Mesendoderm (in vitro differentiated cells): ENCODE data around the gene NRXN3.

Experiments
- DNase-seq: peaks from one replicate; pipeline ENCODE4 v3.0.0; 2013
- H2AK5ac ChIP-seq: 2 replicates; pipeline ENCODE4 v1.6.1; 2013; ENCODE audit warnings: low read length, inconsistent platforms
- H2BK120ac ChIP-seq: 2 replicates; pipeline ENCODE4 v1.6.1; 2013; ENCODE audit warnings: low read depth, mild to moderate bottlenecking, low read length, moderate library complexity, mixed read lengths
- H2BK15ac ChIP-seq: replicated peaks from 2 replicates; pipeline ENCODE4 v1.6.1; 2013; ENCODE audit warnings: low read depth, mild to moderate bottlenecking, moderate library complexity
- H2BK5ac ChIP-seq: 2 replicates; pipeline ENCODE4 v1.6.1; 2013; ENCODE audit warnings: low read length, inconsistent platforms
- H3K18ac ChIP-seq: 2 replicates; pipeline ENCODE4 v1.6.1; 2013; ENCODE audit warnings: mild to moderate bottlenecking, low read length, mixed read lengths
- H3K23ac ChIP-seq: one replicate; pipeline ENCODE4 v1.6.1; 2013; ENCODE audit warnings: low read length
- H3K27ac ChIP-seq: 2 replicates; pipeline ENCODE4 v1.5.1; 2013; ENCODE audit warnings: low read depth, mild to moderate bottlenecking, inconsistent platforms, low read length, moderate library complexity
- H3K27me3 ChIP-seq: 2 replicates; pipeline ENCODE4 v1.6.1; 2013; ENCODE audit warnings: low read length, control low read depth, mild to moderate bottlenecking, inconsistent platforms; ENCODE audit not compliant: insufficient read depth, poor library complexity
- H3K36me3 ChIP-seq: 2 replicates; pipeline ENCODE4 v1.6.1; 2013; ENCODE audit warnings: low read length, inconsistent platforms; ENCODE audit not compliant: control insufficient read depth, insufficient read depth
- H3K4ac ChIP-seq: one replicate; pipeline ENCODE4 v1.6.1; 2013; ENCODE audit warnings: low read depth, mild to moderate bottlenecking, low read length, moderate library complexity
- H3K4me1 ChIP-seq: 2 replicates; pipeline ENCODE4 v1.6.1; 2013; ENCODE audit warnings: low read depth, low read length, inconsistent platforms; ENCODE audit not compliant: control insufficient read depth
- H3K4me2 ChIP-seq: 2 replicates; pipeline ENCODE4 v1.6.1; 2013; ENCODE audit warnings: low read length
- H3K4me3 ChIP-seq: 2 replicates; pipeline ENCODE4 v1.5.1; 2013; ENCODE audit warnings: mild to moderate bottlenecking, low read length
- H3K56ac ChIP-seq: one replicate; pipeline ENCODE4 v1.6.1; 2013; ENCODE audit warnings: low read length
- H3K79me1 ChIP-seq: 2 replicates; pipeline ENCODE4 v1.6.1; 2013; ENCODE audit warnings: low read length, inconsistent platforms
- H3K79me2 ChIP-seq: 2 replicates; pipeline ENCODE4 v1.6.1; 2013; ENCODE audit warnings: mild to moderate bottlenecking, low read length; ENCODE audit not compliant: control insufficient read depth, insufficient read depth
- H3K9ac ChIP-seq: 2 replicates; pipeline ENCODE4 v1.6.1; 2013; ENCODE audit warnings: low read length, inconsistent platforms
- H4K5ac ChIP-seq: one replicate; pipeline ENCODE4 v1.6.1; 2013; ENCODE audit warnings: low read length
- H4K8ac ChIP-seq: one replicate; pipeline ENCODE4 v1.6.1; 2013; ENCODE audit warnings: low read depth, mild to moderate bottlenecking, control low read depth, low read length, moderate library complexity
- WGBS: extraction: QIAGEN DNeasy Blood & Tissue Kit; methylation state at CpG from one replicate; pipeline ENCODE4 v1.1.7; 2013; ENCODE audit warnings: low lambda C conversion rate, missing lambda C conversion rate; ENCODE audit not compliant: insufficient coverage; ENCODE audit errors: extremely low coverage; 5-methylcytosine and 5-hydroxymethylcytosine counted together

The NRXN3 gene

DNA sequence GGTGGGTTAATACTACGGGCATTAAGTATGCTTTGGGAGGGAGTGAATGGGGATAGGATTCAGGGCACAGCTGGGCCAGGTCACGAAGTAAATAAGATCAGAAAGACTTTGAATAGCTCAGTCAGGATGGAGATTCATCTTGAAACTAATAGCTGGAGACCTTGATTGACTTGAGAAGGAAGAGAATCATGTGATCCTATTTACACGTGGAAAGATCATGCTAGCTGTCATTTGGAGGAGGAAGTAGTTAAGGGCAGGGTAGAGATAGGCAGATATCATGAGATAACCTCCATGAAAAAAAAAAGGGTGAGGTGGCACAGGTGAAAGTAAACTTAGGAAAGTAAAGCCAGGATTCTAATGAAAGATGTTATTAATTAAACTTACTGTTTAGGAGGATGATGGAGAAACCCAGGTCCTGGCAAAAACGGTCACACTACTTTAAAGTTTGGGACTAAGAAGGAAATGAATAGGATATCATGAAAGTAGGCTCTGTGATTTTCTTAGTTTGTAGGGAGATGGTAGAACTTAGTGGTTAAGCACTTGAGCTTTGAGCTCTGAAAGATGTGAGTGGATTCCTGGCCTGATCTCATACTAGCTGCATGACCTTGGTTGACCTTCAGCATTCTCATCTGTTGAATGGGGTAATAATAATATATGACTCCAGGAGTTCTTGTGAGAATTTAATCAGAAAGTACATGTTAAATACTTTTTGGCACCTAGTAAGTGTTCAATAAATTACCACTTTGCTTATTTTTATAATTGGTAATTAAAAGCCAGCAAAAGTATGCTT, 439.0 kb downstream of the NRXN3 start:
- Histone ChIP-seq H3K4me2 (no peak overlapping the region), H3K4ac (no peak overlapping the region), H4K8ac (no peak overlapping the region), H3K79me2 (no peaks in the 10 kb centered on the region), H3K4me1 (no peaks in the 10 kb centered on the region), H3K27me3 (no peaks in the 10 kb centered on the region), H2BK5ac (no peak overlapping the region), H3K36me3 (no peaks in the 10 kb centered on the region), H3K9ac (no peak overlapping the region), H3K18ac (no peak overlapping the region), H3K79me1 (no peaks in the 10 kb centered on the region), H2AK5ac (no peak overlapping the region), H3K56ac (no peak overlapping the region), H3K4me3 (no peak overlapping the region), H3K27ac (no peak overlapping the region), H4K5ac (no peak overlapping the region), H3K23ac (no peak overlapping the region), H2BK120ac (no peak overlapping the region), H2BK15ac (no peak overlapping the region)
- DNase-seq, result no peak
- WGBS, result no CpG with 5 or more reads among the region's 4 CpGs

DNA sequence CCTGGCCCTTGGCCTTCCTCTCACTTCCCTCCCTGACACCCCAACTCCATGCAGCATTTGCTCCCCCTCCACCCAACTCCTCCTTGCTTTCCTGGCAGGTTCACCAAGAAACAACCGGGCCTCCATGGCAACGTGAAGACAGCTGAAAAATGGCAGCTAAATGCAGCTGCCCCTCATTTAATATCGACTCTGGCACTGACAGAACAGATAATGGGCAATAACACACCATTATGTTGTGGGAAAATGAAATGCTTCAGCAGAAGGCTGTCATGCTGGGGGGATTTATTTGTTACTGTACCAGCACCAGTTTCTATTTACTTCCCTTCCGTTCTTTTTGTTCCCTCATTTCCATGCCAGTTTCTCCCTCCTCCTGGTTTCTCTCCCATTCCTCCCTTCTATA, 440.8 kb downstream of the NRXN3 start:
- H3K79me2 ChIP-seq, result no peaks in the 10 kb centered on the region
- no peaks in the 10 kb centered on the region for H3K27me3 ChIP-seq
- H4K5ac ChIP-seq, result no peak overlapping the region
- no peak overlapping the region for H3K18ac ChIP-seq
- no peak overlapping the region for H3K27ac ChIP-seq
- no peak overlapping the region for H3K4me3 ChIP-seq
- H3K79me1 ChIP-seq, result no peaks in the 10 kb centered on the region
- H3K4ac ChIP-seq, result no peak overlapping the region
- H4K8ac ChIP-seq, result no peak overlapping the region
- H3K56ac ChIP-seq, result no peak overlapping the region
- H2BK15ac ChIP-seq, result no peak overlapping the region
- WGBS, result no CpG with 5 or more reads among the region's 4 CpGs
- no peak overlapping the region for H2BK120ac ChIP-seq
- H3K23ac ChIP-seq, result no peak overlapping the region
- H2AK5ac ChIP-seq, result no peak overlapping the region
- H2BK5ac ChIP-seq, result no peak overlapping the region
- H3K4me2 ChIP-seq, result no peak overlapping the region
- no peaks in the 10 kb centered on the region for H3K36me3 ChIP-seq
- no peaks in the 10 kb centered on the region for H3K4me1 ChIP-seq
- DNase-seq, result no peak
- H3K9ac ChIP-seq, result no peak overlapping the region

DNA sequence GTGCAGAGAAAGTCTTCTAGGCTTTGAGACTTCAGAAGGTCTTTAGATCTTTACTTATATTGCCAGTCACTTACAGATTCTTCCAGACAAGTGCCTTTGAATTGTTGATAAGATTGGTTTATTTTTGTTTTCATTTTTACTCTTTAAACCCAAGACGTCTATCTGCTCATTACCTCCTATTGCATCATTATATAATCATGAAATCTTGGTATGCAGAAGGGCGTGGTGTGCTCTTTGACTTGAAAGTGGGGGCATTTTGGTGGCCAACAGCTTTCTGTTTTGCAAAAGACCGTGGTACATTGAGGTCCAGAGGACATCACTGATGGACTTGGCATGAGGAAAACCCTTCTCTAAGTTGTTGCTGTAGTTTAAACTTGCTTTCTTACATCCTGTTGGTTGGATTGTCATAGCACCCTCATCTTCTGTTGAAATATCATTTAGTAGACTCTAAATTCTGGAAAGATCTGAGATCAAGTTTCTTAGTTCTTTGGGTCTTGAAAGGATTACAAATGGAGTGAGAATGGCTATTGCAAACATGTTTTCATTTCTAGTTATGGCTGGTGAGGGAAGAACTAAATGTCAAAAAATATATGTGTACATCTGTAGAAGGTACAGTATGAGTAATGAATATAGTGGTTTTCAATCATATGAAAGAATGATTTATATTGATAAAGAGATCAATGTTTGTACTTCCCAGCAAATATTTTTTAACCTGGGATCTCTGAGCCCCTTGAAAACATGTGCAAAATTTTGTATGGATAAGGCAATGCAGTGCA, 441.8 kb downstream of the NRXN3 start:
- Histone ChIP-seq H3K27ac (no peak overlapping the region), H3K79me1 (no peaks in the 10 kb centered on the region)
- WGBS, result no CpG with 5 or more reads among the region's 3 CpGs

DNA sequence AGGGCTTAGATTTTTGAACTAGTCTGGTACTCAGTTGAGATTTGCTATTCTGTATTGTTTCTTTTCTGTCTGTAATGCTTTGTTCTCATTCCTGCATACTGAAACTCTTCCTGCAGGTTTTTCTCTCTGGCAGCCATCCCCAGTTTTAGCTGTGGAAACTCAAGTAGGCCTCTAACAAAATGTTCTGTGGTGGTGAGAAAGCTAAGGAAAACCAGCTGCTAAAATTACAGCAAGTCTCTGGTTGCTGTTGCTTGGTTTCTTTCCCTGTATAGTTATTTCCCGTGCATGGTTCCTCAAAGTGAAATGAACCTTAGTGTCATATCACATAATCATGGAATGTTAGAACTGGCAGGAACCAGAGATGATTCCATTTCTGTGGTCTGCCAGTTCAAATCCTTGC, 442.5 kb downstream of the NRXN3 start:
- Histone ChIP-seq H3K18ac (no peak overlapping the region), H3K79me1 (no peaks in the 10 kb centered on the region), H3K56ac (no peak overlapping the region), H3K9ac (no peak overlapping the region), H3K4me2 (no peak overlapping the region), H3K79me2 (no peaks in the 10 kb centered on the region), H3K23ac (no peak overlapping the region), H4K5ac (no peak overlapping the region), H2BK120ac (peak overlapping the region; percentile 12), H3K36me3 (no peaks in the 10 kb centered on the region), H2BK15ac (no peak overlapping the region), H4K8ac (no peak overlapping the region), H2AK5ac (no peak overlapping the region), H3K27ac (no peak overlapping the region), H3K27me3 (no peaks in the 10 kb centered on the region), H3K4ac (no peak overlapping the region), H3K4me1 (no peaks in the 10 kb centered on the region), H2BK5ac (no peak overlapping the region), H3K4me3 (no peak overlapping the region)
- DNase-seq, result no peak
- WGBS, result no CpG with 5 or more reads among the region's 1 CpG

More for the DNA sequence above, 441.8 kb downstream of the NRXN3 start:
- Histone ChIP-seq H2BK120ac (no peak overlapping the region), H4K5ac (no peak overlapping the region), H2BK15ac (no peak overlapping the region), H4K8ac (no peak overlapping the region), H3K4me1 (no peaks in the 10 kb centered on the region), H3K9ac (no peak overlapping the region), H3K4me3 (no peak overlapping the region), H3K23ac (no peak overlapping the region), H3K18ac (no peak overlapping the region), H2BK5ac (no peak overlapping the region), H3K27me3 (no peaks in the 10 kb centered on the region), H3K4ac (no peak overlapping the region), H2AK5ac (no peak overlapping the region), H3K79me2 (no peaks in the 10 kb centered on the region), H3K4me2 (no peak overlapping the region), H3K36me3 (no peaks in the 10 kb centered on the region), H3K56ac (no peak overlapping the region)
- no peak for DNase-seq

GRCh38 chr14:78614593-78614992, 444.4 kb downstream of the NRXN3 start:
- H3K27me3 ChIP-seq, result no peaks in the 10 kb centered on the region
- no CpG with 5 or more reads among the region's 2 CpGs for WGBS
- no peak for DNase-seq
- H3K18ac ChIP-seq, result no peak overlapping the region
- no peak overlapping the region for H3K27ac ChIP-seq
- no peak overlapping the region for H3K4me3 ChIP-seq
- no peaks in the 10 kb centered on the region for H3K79me1 ChIP-seq
- no peak overlapping the region for H2BK15ac ChIP-seq
- no peak overlapping the region for H3K4me2 ChIP-seq
- no peaks in the 10 kb centered on the region for H3K36me3 ChIP-seq
- H3K4ac ChIP-seq, result no peak overlapping the region
- no peaks in the 10 kb centered on the region for H3K79me2 ChIP-seq
- no peaks in the 10 kb centered on the region for H3K4me1 ChIP-seq
- no peak overlapping the region for H2AK5ac ChIP-seq
- no peak overlapping the region for H2BK120ac ChIP-seq
- H3K9ac ChIP-seq, result no peak overlapping the region
- no peak overlapping the region for H4K5ac ChIP-seq
- no peak overlapping the region for H3K23ac ChIP-seq
- H4K8ac ChIP-seq, result no peak overlapping the region
- no peak overlapping the region for H3K56ac ChIP-seq
- H2BK5ac ChIP-seq, result no peak overlapping the region
